ENCODE measurements around the gene CUEDC1.

Gene CUEDC1

GRCh38 chr17:57941384-57942370 lies 13.5 kb downstream of the CUEDC1 start:
- DNase-seq (ENCODE audit: low read depth), result no peak
- no peak overlapping the region for H3K4me3 ChIP-seq (ENCODE audit: low read length)
- no peak for TF ChIP-seq CTCF (conservative IDR thresholded peaks at IDR 0.05; ENCODE audit: low read length)

GRCh38 chr17:57940653-57941329 lies 14.4 kb downstream of the CUEDC1 start:
- no peak for DNase-seq (ENCODE audit: low read depth)
- no peak for TF ChIP-seq CTCF (conservative IDR thresholded peaks at IDR 0.05; ENCODE audit: low read length)
- no peak overlapping the region for H3K4me3 ChIP-seq (ENCODE audit: low read length)

GRCh38 chr17:57940231-57940630 lies 15.0 kb downstream of the CUEDC1 start:
- TF ChIP-seq CTCF (conservative IDR thresholded peaks at IDR 0.05; ENCODE audit: low read length), result no peak
- DNase-seq (ENCODE audit: low read depth), result no peak
- H3K4me3 ChIP-seq (ENCODE audit: low read length), result no peak overlapping the region

GRCh38 chr17:57939797-57940196 lies 15.4 kb downstream of the CUEDC1 start:
- no peak for DNase-seq (ENCODE audit: low read depth)
- no peak overlapping the region for H3K4me3 ChIP-seq (ENCODE audit: low read length)
- TF ChIP-seq CTCF (conservative IDR thresholded peaks at IDR 0.05; ENCODE audit: low read length), result no peak

- H3K4me3 ChIP-seq (ENCODE audit: low read length), result no peak overlapping the region
- no peak for DNase-seq (ENCODE audit: low read depth)
- TF ChIP-seq CTCF (conservative IDR thresholded peaks at IDR 0.05; ENCODE audit: low read length), result no peak
Measured at GRCh38 chr17:57938061-57938502, 17.1 kb downstream of the CUEDC1 start.

GRCh38 chr17:57937492-57937891 lies 17.7 kb downstream of the CUEDC1 start:
- H3K4me3 ChIP-seq (ENCODE audit: low read length), result no peak overlapping the region
- no peak for DNase-seq (ENCODE audit: low read depth)
- TF ChIP-seq CTCF (conservative IDR thresholded peaks at IDR 0.05; ENCODE audit: low read length), result no peak

All from AG10803 (cell line).